Measurements from ENCODE around the gene PTPN20.
"Not testable (repeated sequence)": the region's sequence is repeated elsewhere in the genome, so short reads cannot be mapped to it uniquely, and the experiment has no call there.

GRCh38 chr10:46871583-46871982 is 39.6 kb upstream of the PTPN20 start:
- TF ChIP-seq CTCF, POLR2A (IDR thresholded peaks at IDR 0.05): not testable (repeated sequence)
